GM12892 (cell line): ENCODE data around the gene ZNF845.
"Not testable (repeated sequence)": the region's sequence is repeated elsewhere in the genome, so short reads cannot be mapped to it uniquely, and the experiment has no call there.

Experiments used
- POLR2A ChIP-seq: IDR thresholded peaks from 2 replicates; pipeline ENCODE4 v1.6.1; 2011; ENCODE audit warnings: low read depth, low read length, control low read depth
- POLR2AphosphoS5 ChIP-seq: IDR thresholded peaks from 2 replicates; pipeline ENCODE4 v1.6.1; 2011; ENCODE audit warnings: low read depth, low read length, control low read depth
- TAF1 ChIP-seq: IDR thresholded peaks from 2 replicates; pipeline ENCODE4 v1.6.1; 2011; ENCODE audit warnings: low read depth, mild to moderate bottlenecking, control low read depth, low read length, borderline replicate concordance

DNA sequence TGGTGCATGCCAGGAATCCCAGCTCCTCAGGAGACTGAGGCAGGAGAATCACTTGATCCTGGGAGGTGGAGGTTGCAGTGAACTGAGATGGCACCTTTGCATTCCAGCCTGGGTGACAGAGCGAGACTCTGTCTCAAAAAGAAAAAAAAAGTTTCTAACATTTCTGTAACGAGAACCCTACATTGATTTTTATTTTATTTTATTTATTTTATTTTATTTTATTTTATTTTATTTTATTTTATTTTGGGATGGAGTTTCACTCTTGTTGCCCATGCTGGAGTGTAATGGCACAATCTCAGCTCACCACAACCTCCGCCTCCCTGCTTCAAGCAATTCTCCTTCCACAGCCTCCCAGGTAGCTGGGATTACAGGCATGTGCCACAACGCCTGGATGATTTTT, 10.9 kb downstream of the ZNF845 start:
- not testable (repeated sequence) for TF ChIP-seq POLR2A, POLR2AphosphoS5, TAF1
